Spleen (tissue), 11 donors: ENCODE data around the gene ABLIM2. TPM values are rescaled to one million over a fixed set of nuclear protein-coding genes. Genes with fewer than 3 reads are reported as not detected.
A peak's percentile ranks its signal among the peaks of the same experiment; 100 is the strongest.

Experiments
- DNase-seq: peaks from one replicate; pipeline ENCODE4 v3.0.0-alpha.2; 2020
- H3K27ac ChIP-seq, 8 donors: fragments of 200-600 bp; sonication (generic) in 7 of 8; 1 replicate in 4 of 8; 2 replicates in 4 of 8; pipeline versions ENCODE4 v1.5.0 to v1.8.0; 2016 to 2021; ENCODE audit warnings: inconsistent platforms in 4 of 8, mild to moderate bottlenecking in 4 of 8, moderate library complexity in 1 of 8
- H3K27me3 ChIP-seq, 7 donors: fragments of 200-600 bp; sonication (generic) in 6 of 7; replicated peaks in 1 of 7; 1 replicate in 4 of 7; 2 replicates in 3 of 7; pipeline versions ENCODE4 v1.5.0 to v1.8.0; 2016 to 2021; ENCODE audit warnings: inconsistent platforms in 3 of 7, mild to moderate bottlenecking in 1 of 7
- H3K36me3 ChIP-seq, 6 donors: fragments of 200-600 bp; sonication (generic) in 5 of 6; 1 replicate in 4 of 6; 2 replicates in 2 of 6; pipeline versions ENCODE4 v1.5.0 to v1.8.0; 2016 to 2021; ENCODE audit warnings: inconsistent platforms in 2 of 6
- H3K4me1 ChIP-seq, 6 donors: fragments of 200-600 bp; sonication (generic) in 5 of 6; 1 replicate in 3 of 6; 2 replicates in 3 of 6; pipeline versions ENCODE4 v1.5.0 to v1.8.0; 2016 to 2021; ENCODE audit warnings: inconsistent platforms in 3 of 6
- H3K4me3 ChIP-seq, 8 donors: fragments of 200-600 bp; sonication (generic) in 7 of 8; 1 replicate in 4 of 8; 2 replicates in 4 of 8; pipeline versions ENCODE4 v1.5.0 to v1.8.0; 2016 to 2021; ENCODE audit warnings: inconsistent platforms in 4 of 8, mild to moderate bottlenecking in 4 of 8, moderate library complexity in 2 of 8
- H3K9me3 ChIP-seq, 8 donors: fragments of 200-600 bp; sonication (generic) in 7 of 8; 1 replicate in 4 of 8; 2 replicates in 4 of 8; pipeline versions ENCODE4 v1.5.0 to v1.8.0; 2016 to 2021; ENCODE audit warnings: inconsistent platforms in 4 of 8
- POLR2A ChIP-seq, 3 donors: fragments of 450-650 bp; IDR thresholded peaks; one replicate each; pipeline ENCODE4 v1.5.1; 2017; ENCODE audit warnings: antibody characterized with exemption in 3 of 3, mild to moderate bottlenecking in 1 of 3
- POLR2AphosphoS5 ChIP-seq, 3 donors: sonication (generic); formaldehyde crosslinking; IDR thresholded peaks; one replicate each; pipeline ENCODE4 v1.5.1; 2017; ENCODE audit warnings: antibody characterized with exemption in 3 of 3
- WGBS, 5 donors: extraction: QIAGEN DNeasy Blood & Tissue Kit in 3 of 5; methylation state at CpG; one replicate each; pipeline versions ENCODE4 v1.1.5 to v1.1.7; 2013 to 2018; 5-methylcytosine and 5-hydroxymethylcytosine counted together
- intact Hi-C: fragments of 100-400 bp; cut with DNase I; formaldehyde crosslinking; loops from one replicate; pipeline ENCODE4 v1.15.0; 2023; ENCODE audit warnings: low total_unique reads
- polyA plus RNA-seq, 3 donors: library from polyadenylated mRNA; stranded (reverse); fragments of 200-250 nt; gene quantifications; one replicate each; pipeline ENCODE4 v1.2.1, GENCODE V29; 2013
- total RNA-seq, 7 donors: library from RNA; depleted of rRNA in 3 of 7; stranded (reverse); fragments of >200 nt in 3 of 7; fragmentation: NEBNext Ultra II Directional in 4 of 7; extraction: Animal tissue kit (Norgen Biotek cat#: 25700) in 4 of 7; gene quantifications; one replicate each; pipeline versions ENCODE4 v1.1.0 to v1.2.1, GENCODE V29; 2016 to 2021
- TF ChIP-seq, protein P1 (sequence below), 11 experiments: fragments of 200-600 bp in 7 of 11; fragments of 450-650 bp in 4 of 11; sonication (generic) in 4 of 11; IDR thresholded peaks in 8 of 11; conservative IDR thresholded peaks in 3 of 11; 1 replicate in 7 of 11; 2 replicates in 4 of 11; pipeline versions ENCODE4 v1.4.0 to v1.8.0; 2016 to 2021; ENCODE audit warnings: antibody characterized with exemption in 11 of 11, inconsistent platforms in 4 of 11, mild to moderate bottlenecking in 1 of 11
- donor health status: healthy with polysubstance abuse.
- donor health status: DM: no; HTN: no; CAD: no; lungs with moderate emphysema.
- donor health status: DM: no; HTN: no; CAD: no.
- donor health status: Bipolar disorder and iron deficiency.
- donor health status: healthy.
- donor health status: DM: no; HTN: no; CAD: no.
- donor health status: DM: yes; HTN: yes; CAD: no.

Gene ABLIM2
- total and polyA plus RNA-seq, 10 donors = 11.8 to 127 (median 62.8) TPM

DNA sequence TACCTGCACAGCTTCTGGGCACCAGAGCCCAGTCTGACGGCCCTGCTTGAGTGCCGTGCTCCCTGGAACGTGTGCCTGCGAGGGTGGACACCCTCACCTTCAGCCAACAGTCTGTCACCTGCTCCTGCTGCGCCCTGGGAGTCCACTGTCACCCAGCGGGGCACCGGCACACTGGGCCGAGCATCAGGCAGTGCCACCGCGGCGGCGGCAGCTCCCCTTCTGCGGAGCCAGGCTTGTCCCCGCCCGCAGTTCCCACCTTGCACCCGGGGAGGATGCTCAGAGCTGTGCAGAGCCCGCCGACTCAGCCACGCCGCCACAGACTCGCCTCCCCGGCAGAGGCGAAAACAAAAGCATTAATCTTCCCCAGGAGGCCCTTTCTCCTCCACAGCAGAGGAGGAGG lies 86.8 kb downstream of the ABLIM2 start:
- WGBS, 5 donors = 35 to 58% (median 49%) methylated on average over 15 to 23 of the region's 23 CpGs
- intact Hi-C loops = no loop called here

DNA sequence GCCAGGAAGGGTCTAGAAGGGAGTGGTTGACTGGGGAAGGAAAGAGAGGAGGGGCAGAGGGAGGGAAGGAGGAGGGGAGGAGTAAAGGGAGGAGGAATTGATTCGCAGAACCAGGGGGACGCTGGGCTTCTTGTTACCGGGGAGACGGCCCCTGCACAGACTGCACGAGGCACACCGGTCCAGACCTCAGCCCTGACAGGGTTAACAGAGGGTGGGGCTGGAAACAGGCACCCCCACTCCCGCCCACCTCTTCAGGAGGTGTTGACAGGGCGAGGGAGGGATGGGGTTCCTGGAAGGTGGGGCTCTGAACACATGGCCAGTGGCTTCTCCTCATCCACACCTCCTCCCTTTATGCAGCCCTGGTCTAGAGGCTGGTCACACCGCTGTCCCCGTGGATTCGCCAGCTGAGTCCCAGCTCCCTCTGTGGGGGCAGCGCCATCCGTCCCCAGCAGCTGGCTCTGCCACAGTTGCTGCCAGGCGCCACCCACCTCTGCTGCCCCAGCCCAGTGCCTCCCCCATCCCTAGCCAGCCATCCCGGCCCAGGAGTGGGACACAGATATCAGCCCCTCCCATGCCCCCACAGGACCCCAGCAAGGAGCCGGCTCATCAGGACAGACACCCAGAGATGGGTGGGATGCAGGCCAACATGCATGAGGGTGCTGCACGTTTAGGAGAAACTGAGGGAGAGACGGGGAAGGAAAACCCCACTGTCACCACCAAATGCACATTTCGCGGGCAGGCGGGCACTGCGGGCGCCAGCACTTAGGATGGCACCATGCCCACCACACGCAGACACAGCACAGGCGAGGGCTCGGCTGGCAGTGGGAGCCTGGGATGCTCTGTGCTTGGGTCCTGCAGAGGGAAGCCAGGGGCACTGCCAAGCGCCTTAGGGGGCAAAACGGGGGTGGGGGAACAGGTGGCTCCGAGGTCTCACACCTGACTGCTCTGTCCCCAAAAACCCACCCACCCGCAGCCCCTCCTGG lies 87.6 kb downstream of the ABLIM2 start:
- TF ChIP-seq, protein P1, sequence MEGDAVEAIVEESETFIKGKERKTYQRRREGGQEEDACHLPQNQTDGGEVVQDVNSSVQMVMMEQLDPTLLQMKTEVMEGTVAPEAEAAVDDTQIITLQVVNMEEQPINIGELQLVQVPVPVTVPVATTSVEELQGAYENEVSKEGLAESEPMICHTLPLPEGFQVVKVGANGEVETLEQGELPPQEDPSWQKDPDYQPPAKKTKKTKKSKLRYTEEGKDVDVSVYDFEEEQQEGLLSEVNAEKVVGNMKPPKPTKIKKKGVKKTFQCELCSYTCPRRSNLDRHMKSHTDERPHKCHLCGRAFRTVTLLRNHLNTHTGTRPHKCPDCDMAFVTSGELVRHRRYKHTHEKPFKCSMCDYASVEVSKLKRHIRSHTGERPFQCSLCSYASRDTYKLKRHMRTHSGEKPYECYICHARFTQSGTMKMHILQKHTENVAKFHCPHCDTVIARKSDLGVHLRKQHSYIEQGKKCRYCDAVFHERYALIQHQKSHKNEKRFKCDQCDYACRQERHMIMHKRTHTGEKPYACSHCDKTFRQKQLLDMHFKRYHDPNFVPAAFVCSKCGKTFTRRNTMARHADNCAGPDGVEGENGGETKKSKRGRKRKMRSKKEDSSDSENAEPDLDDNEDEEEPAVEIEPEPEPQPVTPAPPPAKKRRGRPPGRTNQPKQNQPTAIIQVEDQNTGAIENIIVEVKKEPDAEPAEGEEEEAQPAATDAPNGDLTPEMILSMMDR (IDR thresholded peaks at IDR 0.05 in 8 of 11, conservative IDR thresholded peaks at IDR 0.05 in 3 of 11) = no peak
- peak in 1 of 3 donors; percentile 7 for TF ChIP-seq POLR2AphosphoS5 (IDR thresholded peaks at IDR 0.05)
- H3K27ac ChIP-seq = peak overlapping the region in 1 of 8 donors; percentile 11
- peaks cover 0 to 76% (median 5%) of the 10 kb centered on the region in 6 donors for H3K36me3 ChIP-seq
- peaks cover 0 to 30% (median 0%) of the 10 kb centered on the region in 7 donors for H3K27me3 ChIP-seq
- H3K4me3 ChIP-seq = no peak overlapping the region
- 48 to 62% (median 60%) methylated on average over 15 to 30 of the region's 30 CpGs for WGBS, 5 donors
- no peaks in the 10 kb centered on the region for H3K9me3 ChIP-seq
- DNase-seq = no peak
- intact Hi-C loops = no loop called here
- peaks cover 0 to 21% (median 4%) of the 10 kb centered on the region in 6 donors for H3K4me1 ChIP-seq

More for the DNA sequence above, 86.8 kb downstream of the ABLIM2 start:
- no peak overlapping the region for H3K4me3 ChIP-seq
- TF ChIP-seq POLR2A (IDR thresholded peaks at IDR 0.05) (no peak), POLR2AphosphoS5 (IDR thresholded peaks at IDR 0.05) (no peak)
- TF ChIP-seq, protein P1 (IDR thresholded peaks at IDR 0.05 in 8 of 11, conservative IDR thresholded peaks at IDR 0.05 in 3 of 11) = no peak
- DNase-seq = no peak
- peaks cover 0 to 79% (median 3%) of the 10 kb centered on the region in 6 donors for H3K36me3 ChIP-seq
- no peak overlapping the region for H3K27ac ChIP-seq
- H3K4me1 ChIP-seq = peaks cover 0 to 21% (median 4%) of the 10 kb centered on the region in 6 donors
- H3K27me3 ChIP-seq = peaks cover 0 to 30% (median 0%) of the 10 kb centered on the region in 7 donors
- H3K9me3 ChIP-seq = no peaks in the 10 kb centered on the region

DNA sequence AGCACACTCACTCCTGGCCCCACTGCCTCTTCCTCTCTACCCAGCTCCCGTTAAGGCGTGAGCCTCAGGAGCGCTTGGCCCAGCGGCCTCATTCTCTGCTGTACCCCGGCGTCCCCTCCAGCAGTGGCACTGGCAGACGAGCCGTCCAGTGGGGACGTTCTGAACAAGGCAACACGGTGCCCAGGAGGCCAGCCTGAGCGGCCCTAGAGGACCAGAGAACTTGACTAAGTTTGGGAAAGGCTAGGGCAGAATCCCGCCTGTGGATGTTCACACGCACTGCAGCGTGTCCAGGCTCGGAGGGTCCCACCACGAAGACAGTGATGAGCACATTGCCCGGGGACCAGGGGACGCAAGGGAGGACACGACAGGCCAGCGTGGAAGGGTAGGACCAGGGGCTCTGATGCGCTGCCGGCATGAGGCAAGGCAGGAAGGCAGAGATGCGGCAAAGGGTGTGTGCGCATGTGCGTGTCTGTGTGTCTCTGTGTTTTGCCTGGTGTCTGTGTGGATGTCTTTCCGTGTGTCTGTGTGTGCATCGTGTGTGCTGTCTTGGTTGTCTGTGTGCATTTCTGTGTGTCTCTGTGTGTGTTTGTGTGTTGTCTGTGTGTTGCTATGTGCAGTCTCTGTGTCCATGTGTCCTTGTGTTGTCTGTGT lies 89.4 kb downstream of the ABLIM2 start:
- no peak for DNase-seq
- no peak overlapping the region for H3K27ac ChIP-seq
- H3K9me3 ChIP-seq = peaks cover 0 to 14% (median 14%) of the 10 kb centered on the region in 8 donors
- peaks cover 0 to 30% (median 0%) of the 10 kb centered on the region in 7 donors for H3K27me3 ChIP-seq
- peak in 1 of 3 donors; percentile 10 for TF ChIP-seq POLR2AphosphoS5 (IDR thresholded peaks at IDR 0.05)
- TF ChIP-seq POLR2A (IDR thresholded peaks at IDR 0.05) = no peak
- 87 to 93% (median 91%) methylated on average over 23 to 27 of the region's 27 CpGs for WGBS, 5 donors
- H3K4me1 ChIP-seq = peaks cover 0 to 21% (median 4%) of the 10 kb centered on the region in 6 donors
- H3K36me3 ChIP-seq = peaks cover 0 to 68% (median 5%) of the 10 kb centered on the region in 6 donors
- H3K4me3 ChIP-seq = no peak overlapping the region
- intact Hi-C loops = no loop called here

DNA sequence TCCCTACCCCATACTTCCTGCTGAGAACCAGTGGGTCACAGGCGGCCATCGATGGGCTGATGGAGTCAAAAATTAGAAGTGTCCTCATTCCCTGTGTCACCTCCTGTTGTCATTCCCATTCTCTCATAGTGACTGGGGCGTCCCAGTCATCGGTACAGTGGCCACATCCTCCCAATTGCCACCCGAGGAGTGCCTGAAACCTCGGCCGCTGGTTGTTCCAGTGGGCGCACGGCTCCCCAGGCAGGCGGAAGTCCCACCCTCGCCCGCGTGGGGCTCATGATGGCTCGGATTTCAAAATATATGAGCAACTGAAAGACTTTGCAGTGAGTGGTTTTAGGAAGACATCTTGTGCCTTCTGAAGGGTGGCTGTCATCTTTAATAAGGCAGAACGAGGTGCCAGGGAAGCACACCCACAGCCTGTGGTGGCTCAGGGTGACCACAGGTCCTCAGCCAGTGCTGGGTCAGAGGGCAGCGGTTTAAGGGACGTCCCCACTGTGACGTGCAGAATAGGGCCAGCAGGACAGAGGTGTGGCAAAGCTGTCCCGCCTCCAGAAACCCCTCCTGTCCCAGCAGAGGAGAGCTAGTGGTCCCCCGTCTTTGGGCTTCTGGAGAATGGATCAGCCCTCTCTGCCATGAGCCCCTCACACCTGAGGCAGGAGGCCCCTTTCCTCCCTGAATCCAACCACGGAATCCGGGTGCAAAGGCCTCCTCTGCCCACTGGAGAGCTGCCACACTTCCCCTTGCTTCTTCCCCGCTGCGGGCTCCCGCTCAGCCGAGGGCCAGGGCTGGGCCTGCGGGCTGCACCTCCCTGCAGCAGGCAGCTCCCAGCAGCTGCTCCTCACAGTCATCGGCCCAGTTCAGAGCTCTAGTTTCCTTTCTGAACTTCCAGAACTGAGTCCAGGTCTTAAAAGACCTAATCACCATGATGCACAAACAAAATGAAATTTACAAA lies 90.4 kb downstream of the ABLIM2 start:
- no peak overlapping the region for H3K27ac ChIP-seq
- peaks cover 0 to 21% (median 4%) of the 10 kb centered on the region in 6 donors for H3K4me1 ChIP-seq
- peaks cover 0 to 71% (median 5%) of the 10 kb centered on the region in 6 donors for H3K36me3 ChIP-seq
- peaks cover 0 to 25% (median 24%) of the 10 kb centered on the region in 8 donors for H3K9me3 ChIP-seq
- no peak overlapping the region for H3K4me3 ChIP-seq
- 77 to 86% (median 82%) methylated on average over 25 to 28 of the region's 28 CpGs for WGBS, 5 donors
- intact Hi-C loops = no loop called here
- no peak for TF ChIP-seq POLR2AphosphoS5 (IDR thresholded peaks at IDR 0.05)
- TF ChIP-seq, protein P1 (IDR thresholded peaks at IDR 0.05 in 8 of 11, conservative IDR thresholded peaks at IDR 0.05 in 3 of 11) = no peak
- TF ChIP-seq POLR2A (IDR thresholded peaks at IDR 0.05) = no peak
- H3K27me3 ChIP-seq = peaks cover 0 to 29% (median 0%) of the 10 kb centered on the region in 7 donors
- no peak for DNase-seq
